Adrenal gland (tissue), 5 donors: ENCODE results near the gene PMP22.

Source experiments
- CTCF ChIP-seq, 6 experiments: fragments of 450-650 bp in 4 of 6; fragments of 200-600 bp in 2 of 6; sonication (generic) in 1 of 6; IDR thresholded peaks; 1 replicate in 5 of 6; 2 replicates in 1 of 6; pipeline versions ENCODE4 v1.5.1 to v1.8.0; 2016 to 2021; ENCODE audit warnings: antibody characterized with exemption in 6 of 6, mild to moderate bottlenecking in 2 of 6, moderate library complexity in 1 of 6
- POLR2A ChIP-seq, 2 donors: fragments of 450-650 bp; IDR thresholded peaks; one replicate each; pipeline ENCODE4 v1.6.1; 2017; ENCODE audit warnings: antibody characterized with exemption in 2 of 2, mild to moderate bottlenecking in 2 of 2, moderate library complexity in 1 of 2
- donor health status: DM: no; HTN: no; CAD: no.

GRCh38 chr17:15303851-15304250 is 38.7 kb upstream of the PMP22 start:
- TF ChIP-seq POLR2A (IDR thresholded peaks at IDR 0.05) (no peak), CTCF (IDR thresholded peaks at IDR 0.05) (no peak)
